Naive thymus-derived CD8-positive, alpha-beta T cell (primary cell): ENCODE data around the gene PLD1. TPM values are rescaled to one million over a fixed set of nuclear protein-coding genes. Genes with fewer than 3 reads are reported as not detected.

Source experiments
- ATAC-seq, 2 donors: fragments of 150-1000 bp; cut with Tn5 transposase in 1 of 2; sonication (Bioruptor Pico), chemical (Tn5 transposase) in 1 of 2; 1 replicate in 1 of 2; 2 replicates in 1 of 2; pipeline ENCODE4 v1.10.0; 2021; ENCODE audit warnings: mild to moderate bottlenecking in 2 of 2, moderate library complexity in 2 of 2
- POLR2A ChIA-PET: fragments of 350-600 bp; sonication (Branson Sonifier 250); formaldehyde crosslinking; loops from one replicate; lab custom pipeline; 2021; ENCODE audit warnings: antibody characterized with exemption; lab: Charles Lee
- DNase-seq, 10 donors: peaks; one replicate each; pipeline versions ENCODE4 v3.0.0 to v3.0.0-alpha.2; 2020 to 2022
- H3K27ac Mint-ChIP-seq, 10 donors: one replicate each; pipeline ENCODE4 v1.8.0; 2020 to 2022; ENCODE audit warnings: mild to moderate bottlenecking in 10 of 10, mixed read lengths in 10 of 10, moderate library complexity in 4 of 10, inconsistent platforms in 1 of 10
- H3K27me3 Mint-ChIP-seq, 5 donors: one replicate each; pipeline ENCODE4 v1.8.0; 2021 to 2022; ENCODE audit warnings: mixed read lengths in 5 of 5
- H3K36me3 Mint-ChIP-seq, 3 donors: one replicate each; pipeline ENCODE4 v1.8.0; 2020 to 2022; ENCODE audit warnings: mixed read lengths in 3 of 3, mild to moderate bottlenecking in 2 of 3, inconsistent platforms in 1 of 3
- H3K4me1 Mint-ChIP-seq, 4 donors: one replicate each; pipeline ENCODE4 v1.8.0; 2021 to 2022; ENCODE audit warnings: mixed read lengths in 4 of 4
- H3K4me3 Mint-ChIP-seq, 10 donors: one replicate each; pipeline ENCODE4 v1.8.0; 2020 to 2022; ENCODE audit warnings: mild to moderate bottlenecking in 10 of 10, mixed read lengths in 10 of 10, moderate library complexity in 6 of 10, inconsistent platforms in 1 of 10
- H3K9me3 Mint-ChIP-seq, 9 donors: one replicate each; pipeline ENCODE4 v1.8.0; 2020 to 2022; ENCODE audit warnings: mixed read lengths in 9 of 9, mild to moderate bottlenecking in 3 of 9, inconsistent platforms in 1 of 9, moderate library complexity in 1 of 9
- polyA plus RNA-seq, 3 donors: library from polyadenylated mRNA; unstranded; fragments of 300-500 nt; fragmentation: Illumina TruSeq; gene quantifications; one replicate each; pipeline ENCODE4 v1.2.3, GENCODE V29; 2021
- total RNA-seq, 8 experiments: library from RNA in 2 of 8; stranded (reverse) in 2 of 8; gene quantifications; one replicate each; pipeline ENCODE4 v1.2.3 and lab custom pipeline; 2021 to 2026

PLD1 gene
- total and polyA plus RNA-seq, 5 experiments from 2014 or later = 0.38 to 0.44 TPM; not detected in 3

- Mint-ChIP-seq H3K27me3 (peaks cover 4 to 19% (median 5%) of the 10 kb centered on the region in 5 donors), H3K4me1 (no peaks in the 10 kb centered on the region)
Observed at GRCh38 chr3:171661484-171661883, 148.8 kb downstream of the PLD1 start.

GRCh38 chr3:171660188-171660587 is 150.1 kb downstream of the PLD1 start:
- no peak for ATAC-seq
- H3K27ac Mint-ChIP-seq = no peak overlapping the region
- no peak overlapping the region for H3K4me3 Mint-ChIP-seq
- no peak for DNase-seq
- POLR2A ChIA-PET = no interaction called here
- H3K4me1 Mint-ChIP-seq = no peaks in the 10 kb centered on the region
- H3K27me3 Mint-ChIP-seq = peaks cover 4 to 19% (median 5%) of the 10 kb centered on the region in 5 donors
- no peaks in the 10 kb centered on the region for H3K9me3 Mint-ChIP-seq
- no peaks in the 10 kb centered on the region for H3K36me3 Mint-ChIP-seq

More at GRCh38 chr3:171661484-171661883, 148.8 kb downstream of the PLD1 start:
- POLR2A ChIA-PET = no interaction called here
- ATAC-seq (no peak), DNase-seq (no peak)
- Mint-ChIP-seq H3K27ac (no peak overlapping the region), H3K9me3 (no peaks in the 10 kb centered on the region), H3K36me3 (no peaks in the 10 kb centered on the region), H3K4me3 (no peak overlapping the region)

- Mint-ChIP-seq H3K27me3 (peaks cover 0 to 19% (median 5%) of the 10 kb centered on the region in 5 donors), H3K27ac (no peak overlapping the region), H3K4me3 (no peak overlapping the region), H3K4me1 (no peaks in the 10 kb centered on the region), H3K36me3 (no peaks in the 10 kb centered on the region), H3K9me3 (no peaks in the 10 kb centered on the region)
- ATAC-seq = no peak
- DNase-seq = no peak
- POLR2A ChIA-PET = no interaction called here
Observed at GRCh38 chr3:171658841-171659240, 151.4 kb downstream of the PLD1 start.

- H3K36me3 Mint-ChIP-seq = no peaks in the 10 kb centered on the region
- POLR2A ChIA-PET = no interaction called here
- peak overlapping the region in 1 of 10 donors; percentile 6 for H3K27ac Mint-ChIP-seq
- ATAC-seq = no peak
- H3K9me3 Mint-ChIP-seq = no peaks in the 10 kb centered on the region
- H3K4me1 Mint-ChIP-seq = no peaks in the 10 kb centered on the region
- no peak for DNase-seq
- H3K27me3 Mint-ChIP-seq = no peaks in the 10 kb centered on the region
- no peak overlapping the region for H3K4me3 Mint-ChIP-seq
Observed at GRCh38 chr3:171654809-171655208, 155.5 kb downstream of the PLD1 start.

- H3K4me3 Mint-ChIP-seq = no peak overlapping the region
- peak overlapping the region in 1 of 10 donors; percentile 6 for H3K27ac Mint-ChIP-seq
- H3K9me3 Mint-ChIP-seq = no peaks in the 10 kb centered on the region
- POLR2A ChIA-PET = no interaction called here
- no peaks in the 10 kb centered on the region for H3K4me1 Mint-ChIP-seq
- no peak for DNase-seq
- no peaks in the 10 kb centered on the region for H3K36me3 Mint-ChIP-seq
- no peak for ATAC-seq
- H3K27me3 Mint-ChIP-seq = no peaks in the 10 kb centered on the region
Observed at GRCh38 chr3:171654326-171654725, 156.0 kb downstream of the PLD1 start.

GRCh38 chr3:171653701-171654100 is 156.6 kb downstream of the PLD1 start:
- POLR2A ChIA-PET = no interaction called here
- ATAC-seq (no peak), DNase-seq (no peak)
- H3K27me3 Mint-ChIP-seq = no peaks in the 10 kb centered on the region
- no peaks in the 10 kb centered on the region for H3K36me3 Mint-ChIP-seq
- no peak overlapping the region for H3K27ac Mint-ChIP-seq
- no peaks in the 10 kb centered on the region for H3K4me1 Mint-ChIP-seq
- no peaks in the 10 kb centered on the region for H3K9me3 Mint-ChIP-seq
- no peak overlapping the region for H3K4me3 Mint-ChIP-seq

- no peaks in the 10 kb centered on the region for H3K36me3 Mint-ChIP-seq
- ATAC-seq = no peak
- no peaks in the 10 kb centered on the region for H3K27me3 Mint-ChIP-seq
- no peaks in the 10 kb centered on the region for H3K4me1 Mint-ChIP-seq
- POLR2A ChIA-PET = no interaction called here
- H3K4me3 Mint-ChIP-seq = no peak overlapping the region
- no peaks in the 10 kb centered on the region for H3K9me3 Mint-ChIP-seq
- no peak for DNase-seq
- H3K27ac Mint-ChIP-seq = no peak overlapping the region
Observed at GRCh38 chr3:171652932-171653331, 157.4 kb downstream of the PLD1 start.

GRCh38 chr3:171649911-171650592 is 160.2 kb downstream of the PLD1 start:
- Mint-ChIP-seq H3K27ac (peak overlapping the region in 1 of 10 donors; percentile 13), H3K27me3 (no peaks in the 10 kb centered on the region), H3K4me3 (no peak overlapping the region), H3K36me3 (no peaks in the 10 kb centered on the region), H3K9me3 (no peaks in the 10 kb centered on the region), H3K4me1 (no peaks in the 10 kb centered on the region)
- POLR2A ChIA-PET = no interaction called here
- DNase-seq = no peak
- no peak for ATAC-seq

GRCh38 chr3:171649267-171649666 is 161.0 kb downstream of the PLD1 start:
- POLR2A ChIA-PET = no interaction called here
- Mint-ChIP-seq H3K27ac (no peak overlapping the region), H3K4me3 (no peak overlapping the region), H3K27me3 (no peaks in the 10 kb centered on the region), H3K36me3 (no peaks in the 10 kb centered on the region), H3K4me1 (no peaks in the 10 kb centered on the region), H3K9me3 (no peaks in the 10 kb centered on the region)
- ATAC-seq (no peak), DNase-seq (no peak)

- DNase-seq = no peak
- Mint-ChIP-seq H3K4me1 (no peaks in the 10 kb centered on the region), H3K9me3 (no peaks in the 10 kb centered on the region), H3K27ac (no peak overlapping the region), H3K36me3 (no peaks in the 10 kb centered on the region), H3K27me3 (no peaks in the 10 kb centered on the region), H3K4me3 (no peak overlapping the region)
- POLR2A ChIA-PET = no interaction called here
- ATAC-seq = no peak
Observed at GRCh38 chr3:171648069-171648468, 162.2 kb downstream of the PLD1 start.

GRCh38 chr3:171646357-171647133 is 163.7 kb downstream of the PLD1 start:
- POLR2A ChIA-PET = no interaction called here
- H3K4me1 Mint-ChIP-seq = no peaks in the 10 kb centered on the region
- H3K27ac Mint-ChIP-seq = no peak overlapping the region
- H3K36me3 Mint-ChIP-seq = no peaks in the 10 kb centered on the region
- H3K4me3 Mint-ChIP-seq = no peak overlapping the region
- peaks cover 0 to 3% (median 0%) of the 10 kb centered on the region in 5 donors for H3K27me3 Mint-ChIP-seq
- ATAC-seq (no peak), DNase-seq (peak in 2 of 10 donors; percentile 12 to 14)
- no peaks in the 10 kb centered on the region for H3K9me3 Mint-ChIP-seq

GRCh38 chr3:171644681-171645080 is 165.6 kb downstream of the PLD1 start:
- ATAC-seq (no peak), DNase-seq (no peak)
- H3K4me3 Mint-ChIP-seq = no peak overlapping the region
- no peaks in the 10 kb centered on the region for H3K4me1 Mint-ChIP-seq
- H3K36me3 Mint-ChIP-seq = no peaks in the 10 kb centered on the region
- peaks cover 0 to 5% (median 0%) of the 10 kb centered on the region in 5 donors for H3K27me3 Mint-ChIP-seq
- no peaks in the 10 kb centered on the region for H3K9me3 Mint-ChIP-seq
- POLR2A ChIA-PET = no interaction called here
- H3K27ac Mint-ChIP-seq = no peak overlapping the region

GRCh38 chr3:171643681-171644080 is 166.6 kb downstream of the PLD1 start:
- Mint-ChIP-seq H3K36me3 (no peaks in the 10 kb centered on the region), H3K9me3 (no peaks in the 10 kb centered on the region), H3K4me1 (no peaks in the 10 kb centered on the region), H3K27ac (no peak overlapping the region), H3K4me3 (no peak overlapping the region), H3K27me3 (peaks cover 0 to 5% (median 0%) of the 10 kb centered on the region in 5 donors)
- no peak for ATAC-seq
- no peak for DNase-seq
- POLR2A ChIA-PET = no interaction called here
